GM18868 (cell line): ENCODE data around the gene CYB5R2.

Experiments
- ATAC-seq: cut with Tn5 transposase; IDR thresholded peaks from one replicate; pipeline ENCODE4 v1.9.1; 2021; ENCODE audit warnings: mild to moderate bottlenecking, moderate library complexity; ENCODE audit not compliant: unreplicated experiment

Gene CYB5R2

DNA sequence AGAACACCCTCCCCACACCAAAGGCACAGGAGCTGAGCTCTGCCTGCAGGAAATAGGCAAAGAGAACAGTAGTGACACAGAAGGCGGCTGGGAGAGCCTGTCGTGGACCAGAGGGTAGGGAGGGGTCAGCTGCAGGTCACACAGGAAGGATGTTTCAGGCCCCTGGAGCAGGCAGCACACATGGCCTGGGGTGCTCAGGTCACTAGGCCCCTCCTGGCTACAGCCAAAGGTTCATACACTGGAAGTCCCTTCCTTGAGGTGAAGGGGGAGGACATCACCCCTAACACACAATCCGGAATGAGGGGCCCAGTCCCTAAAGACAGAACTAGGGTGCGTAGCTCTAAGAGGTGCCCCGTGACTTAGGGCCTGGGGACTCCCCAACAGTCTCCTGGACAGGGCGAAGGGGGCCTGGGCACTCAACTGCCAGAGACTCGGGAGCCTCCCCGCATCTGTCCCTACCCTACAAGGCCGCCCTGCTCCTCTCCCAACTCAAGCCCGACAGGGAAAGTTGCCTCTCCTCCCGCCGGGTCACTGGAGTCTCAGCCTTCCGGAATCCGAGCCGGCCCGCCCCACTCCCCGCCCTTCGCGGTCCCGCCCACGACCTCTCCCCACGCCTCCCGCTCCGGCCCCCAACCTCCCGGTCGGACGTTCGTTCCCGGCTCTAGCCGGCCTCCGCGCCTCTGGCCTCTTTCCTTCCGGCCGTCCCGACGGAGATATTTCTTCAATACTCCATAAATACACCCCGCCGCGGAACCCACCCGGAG is at the start of gene CYB5R2:
Gene CYB5R2, minus strand, starts transcription at position 541 of the 764 bp plus-strand sequence. CDS start 675 bp downstream, outside the sequence.
- peak; percentile 26 for ATAC-seq

DNA sequence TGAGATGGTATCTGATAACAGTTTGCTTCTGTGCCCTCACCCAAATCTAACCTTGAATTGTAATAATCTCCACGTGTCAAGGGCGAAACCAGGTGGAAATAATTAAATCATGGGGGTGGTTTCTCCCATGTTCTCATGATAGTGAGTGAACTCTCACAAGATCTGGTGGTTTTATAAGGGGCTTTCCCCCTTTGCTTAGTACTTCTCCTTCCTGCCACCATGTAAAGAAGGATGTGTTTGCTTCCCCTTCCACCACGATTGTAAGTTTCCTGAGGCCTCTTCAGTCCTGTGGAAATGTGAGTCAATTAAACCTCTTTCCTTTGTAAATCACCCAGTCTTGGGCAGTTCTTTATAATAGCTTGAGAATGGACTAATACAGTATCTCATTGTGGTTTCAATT is 41.5 kb upstream of the CYB5R2 start:
- ATAC-seq = no peak

DNA sequence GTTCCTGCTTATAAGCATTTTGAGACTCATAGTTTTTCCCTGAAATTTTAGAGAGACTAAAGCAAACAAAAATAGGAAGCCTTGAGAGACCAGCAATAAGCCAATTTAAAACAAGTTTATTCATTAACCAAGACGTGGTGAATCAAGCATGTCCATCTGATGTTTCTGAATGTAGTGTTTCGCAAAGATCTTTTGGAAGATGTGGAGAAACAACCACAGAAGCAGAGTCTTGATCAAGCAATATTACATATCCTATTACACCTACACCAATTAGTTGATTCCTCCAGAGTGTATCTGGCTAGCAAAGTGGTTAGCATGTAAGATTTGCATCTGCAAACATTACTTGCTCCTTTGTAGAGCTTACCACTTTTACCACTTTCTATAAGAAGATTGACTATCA is 33.1 kb upstream of the CYB5R2 start, which contains the start of gene OVCH2:
Gene OVCH2, minus strand, starts transcription at position 101 of the 400 bp plus-strand sequence. Its CDS starts 83 bp downstream, at position 18.
- no peak for ATAC-seq

DNA sequence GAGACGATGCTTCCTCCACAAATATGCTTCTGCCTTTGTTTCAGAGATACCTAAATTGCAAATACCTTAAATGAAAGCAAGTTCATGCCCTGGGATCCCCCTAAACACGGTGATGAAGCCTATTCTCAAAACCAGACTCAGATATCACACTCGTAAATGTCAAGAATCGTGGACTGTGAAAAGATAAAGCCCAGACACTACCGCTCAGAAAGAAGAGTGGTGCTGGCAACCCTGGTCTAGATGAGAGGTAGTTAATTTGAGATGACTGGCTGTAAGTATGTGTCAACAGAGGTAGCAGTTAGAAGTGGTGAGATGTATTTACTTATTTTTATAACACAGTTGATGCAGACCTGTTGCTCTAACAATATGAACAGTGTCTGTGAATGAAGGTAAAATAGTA is 30.4 kb upstream of the CYB5R2 start:
- no peak for ATAC-seq

DNA sequence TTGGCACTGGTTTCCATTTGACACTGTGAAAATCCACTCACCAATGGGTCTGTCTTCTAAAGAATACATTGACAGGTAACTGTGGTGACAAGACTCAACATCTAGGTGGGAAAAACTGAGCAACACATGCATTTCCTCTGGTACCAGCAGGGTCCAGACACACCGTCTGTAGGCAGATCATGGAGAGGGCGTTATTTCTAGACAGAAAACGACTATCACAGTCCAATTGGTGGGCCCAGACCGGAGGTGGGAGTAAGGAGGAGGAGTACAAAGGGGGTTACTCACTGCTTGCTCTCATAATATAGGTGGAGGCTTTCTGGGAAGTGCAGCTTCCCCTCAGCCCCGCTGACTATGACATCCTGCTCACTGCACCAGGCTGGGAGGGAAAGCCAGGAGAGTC is 23.1 kb upstream of the CYB5R2 start:
- no peak for ATAC-seq

- no peak for ATAC-seq
Measured at GRCh38 chr11:7694235-7694634, 20.9 kb upstream of the CYB5R2 start.

- ATAC-seq = no peak
Measured at GRCh38 chr11:7692426-7692825, 19.1 kb upstream of the CYB5R2 start.

- ATAC-seq = no peak
Measured at GRCh38 chr11:7691759-7692350, 18.6 kb upstream of the CYB5R2 start.

GRCh38 chr11:7690648-7691047 is 17.3 kb upstream of the CYB5R2 start:
- ATAC-seq = no peak

DNA sequence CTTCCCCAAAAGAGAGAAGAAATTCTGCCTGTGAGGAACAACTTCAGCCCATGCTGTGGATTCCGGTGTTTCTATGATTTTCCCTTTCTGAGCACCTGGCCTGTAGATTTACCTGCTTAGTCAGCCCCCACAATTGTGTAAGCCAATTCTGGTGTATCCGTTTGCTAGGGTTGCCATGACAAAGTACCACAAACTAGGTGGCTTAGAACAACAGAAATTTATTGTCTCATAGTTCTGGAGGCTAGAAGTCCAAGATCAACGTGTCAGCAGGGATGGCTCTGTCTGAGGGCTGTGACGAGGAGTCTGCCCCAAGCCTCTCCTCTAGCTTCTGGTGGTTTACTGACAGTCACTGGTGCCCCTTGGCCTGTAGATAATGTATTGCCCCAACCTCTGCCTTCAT is 15.9 kb upstream of the CYB5R2 start:
- no peak for ATAC-seq

DNA sequence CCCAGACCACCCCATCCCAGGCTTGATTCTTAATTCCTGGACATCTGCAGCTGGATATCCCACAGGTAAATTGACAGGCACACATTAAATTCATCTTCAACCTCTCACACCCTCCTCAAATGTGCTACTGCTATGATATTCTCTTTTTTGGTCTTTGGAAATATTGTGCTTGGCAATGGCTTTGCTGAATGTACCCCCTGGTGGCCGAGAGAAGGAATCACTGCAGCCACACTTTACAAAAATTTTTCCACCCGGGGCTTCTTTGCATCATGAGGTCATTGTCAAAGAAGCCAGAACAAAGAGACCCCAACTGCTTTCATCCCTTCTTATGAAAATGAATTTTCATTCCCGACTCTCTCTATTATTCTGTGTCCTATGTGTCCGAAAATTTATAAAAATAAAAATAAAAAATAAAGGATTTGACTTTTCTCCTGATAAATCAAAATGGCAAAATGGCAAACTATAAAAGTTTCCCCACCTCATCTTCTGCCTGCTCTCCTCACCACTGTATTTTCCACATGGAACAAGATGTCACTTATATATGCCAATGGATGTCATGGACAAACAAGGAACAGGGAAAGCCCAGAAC is 15.0 kb upstream of the CYB5R2 start:
- peak; percentile 85 for ATAC-seq

- ATAC-seq = no peak
Measured at GRCh38 chr11:7687386-7687785, 14.1 kb upstream of the CYB5R2 start.

DNA sequence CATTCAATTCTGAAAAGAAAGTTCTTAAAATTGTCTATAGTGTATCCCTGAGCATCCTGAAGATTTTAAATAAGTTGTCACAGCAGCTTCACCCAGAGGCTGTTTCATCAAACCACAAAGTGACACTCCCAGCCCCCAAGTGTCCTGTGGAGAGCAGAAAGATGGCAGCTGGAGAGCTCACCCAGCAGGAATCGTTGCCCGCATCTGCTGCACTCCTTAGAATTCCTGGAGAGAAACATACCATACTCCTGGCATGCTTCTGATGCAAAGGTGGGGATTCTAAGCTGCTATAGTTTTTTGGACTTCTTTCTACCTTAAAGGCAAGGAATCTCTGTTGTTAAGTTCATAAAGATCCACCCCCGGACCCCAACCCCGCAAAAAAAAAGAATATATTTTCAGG is 13.5 kb upstream of the CYB5R2 start:
- no peak for ATAC-seq

- ATAC-seq = no peak
Measured at GRCh38 chr11:7683571-7683970, 10.3 kb upstream of the CYB5R2 start.

DNA sequence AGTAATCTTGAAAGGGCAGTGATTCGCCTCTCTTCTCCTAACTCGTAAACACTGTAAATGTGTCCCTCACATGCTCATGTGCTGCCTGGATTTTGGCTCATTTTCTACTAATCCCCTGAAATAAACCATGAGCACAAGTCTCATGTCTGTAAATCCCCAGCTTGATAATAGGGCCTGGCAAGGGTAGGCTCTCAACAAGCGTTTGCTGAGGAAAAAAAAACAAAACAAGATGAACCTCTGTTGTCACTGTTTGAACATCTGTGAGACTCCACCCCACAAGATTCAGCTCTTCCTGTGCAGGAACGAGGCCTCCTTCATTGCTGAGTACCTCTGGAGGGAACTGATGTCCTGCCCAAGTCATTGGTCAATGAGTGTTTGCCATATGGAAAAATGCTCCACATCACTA is 4.5 kb upstream of the CYB5R2 start:
- ATAC-seq = no peak

- no peak for ATAC-seq
Measured at GRCh38 chr11:7677071-7677470, 3.8 kb upstream of the CYB5R2 start.

DNA sequence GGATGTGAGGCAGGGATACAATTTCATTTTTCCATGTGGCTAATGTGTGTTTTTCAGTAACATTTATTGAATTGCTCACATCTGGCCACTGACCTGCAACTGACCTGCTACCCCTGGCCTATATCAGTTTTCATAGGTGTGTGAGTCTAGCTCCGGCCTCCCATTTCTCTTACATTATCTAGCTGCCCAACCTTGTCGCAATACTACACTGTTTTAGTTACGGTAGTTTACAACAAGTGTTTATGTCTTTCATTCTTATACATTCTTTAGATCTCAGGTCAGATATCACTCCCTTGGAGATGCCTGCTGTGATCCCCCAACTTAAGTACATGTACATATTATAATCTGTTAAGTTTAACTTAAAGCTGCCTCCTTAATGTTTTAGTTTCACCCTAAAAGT is 2.3 kb upstream of the CYB5R2 start:
- ATAC-seq = no peak

- peak; percentile 42 for ATAC-seq
Measured at GRCh38 chr11:7673724-7674434, 579 bp upstream of the CYB5R2 start.

GRCh38 chr11:7672276-7672959 is 882 bp downstream of the CYB5R2 start:
- peak; percentile 7 for ATAC-seq

- peak; percentile 65 for ATAC-seq
Measured at GRCh38 chr11:7671347-7672215, 1.7 kb downstream of the CYB5R2 start.
